A673 (cell line): ENCODE results near the gene CPT1C.

Experiments
- CTCF ChIP-seq: fragments of 300-800, 200-600 bp; sonication (generic); conservative IDR thresholded peaks from 2 replicates; pipeline ENCODE4 v1.5.1; 2017; ENCODE audit warnings: low read depth, mild to moderate bottlenecking, antibody characterized with exemption, low read length, moderate library complexity, mixed read lengths
- EZH2 ChIP-seq: fragments of 200-600 bp; sonication (generic); IDR thresholded peaks from 2 replicates; pipeline ENCODE4 v1.6.1; 2017; ENCODE audit warnings: borderline replicate concordance, low read depth, mild to moderate bottlenecking, mixed read lengths, antibody characterized with exemption, low read length; ENCODE audit not compliant: poor library complexity, severe bottlenecking

- no peak for TF ChIP-seq CTCF
- no peak for TF ChIP-seq EZH2
Measured at GRCh38 chr19:49656456-49657109, 34.3 kb upstream of the CPT1C start.
